ENCODE measurements around the gene OR2AE1. TPM values are rescaled to one million over a fixed set of nuclear protein-coding genes. Genes with fewer than 3 reads are reported as not detected.

OR2AE1 gene
- polyA plus RNA-seq, 4 donors: not detected

GRCh38 chr7:99860281-99861127 is 16.3 kb downstream of the OR2AE1 start:
- no peak for DNase-seq (ENCODE audit: low read depth in 4 of 4, low spot score in 3 of 4)

- no peak for DNase-seq (ENCODE audit: low read depth in 4 of 4, low spot score in 3 of 4)
Measured at GRCh38 chr7:99855236-99855635, 21.6 kb downstream of the OR2AE1 start.

DNA sequence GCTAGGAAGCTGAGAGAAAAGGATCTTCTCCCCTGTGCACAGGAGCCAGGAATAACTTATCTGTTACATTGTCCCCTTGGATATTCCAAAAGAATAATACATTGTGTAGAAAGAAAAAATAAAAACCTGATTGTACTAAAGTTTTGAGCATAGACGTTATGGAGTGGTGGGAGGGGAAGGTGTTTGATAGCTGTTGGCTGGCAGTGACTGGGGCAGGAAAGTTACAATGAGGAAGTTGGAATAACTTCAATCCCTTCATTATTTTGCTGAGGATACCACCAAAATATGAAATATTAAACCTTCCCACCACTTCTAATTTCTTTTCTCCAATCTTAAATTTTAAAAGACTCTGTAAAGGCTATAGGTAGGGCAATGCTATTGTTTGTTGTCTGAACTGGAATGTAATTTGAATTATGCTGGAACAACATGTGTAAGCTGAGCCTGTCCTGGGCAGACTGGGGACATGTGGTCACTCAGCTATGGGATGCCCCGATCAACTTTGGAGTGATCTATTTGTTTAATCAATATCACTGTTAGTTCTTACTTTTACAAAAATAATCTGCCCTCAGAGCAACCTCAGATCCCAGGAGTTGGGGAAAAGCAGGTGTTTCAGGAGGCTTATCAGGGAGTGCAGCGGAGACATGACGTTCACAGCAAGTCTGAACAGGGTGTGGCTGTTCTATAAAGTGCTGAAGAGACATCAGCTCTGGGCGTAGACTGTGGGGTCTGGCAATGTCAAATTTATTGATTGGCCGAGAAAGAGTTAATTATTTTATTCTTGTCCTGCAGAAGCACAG is 28.2 kb downstream of the OR2AE1 start:
- DNase-seq (ENCODE audit: low read depth in 4 of 4, low spot score in 3 of 4): no peak

GRCh38 chr7:99844328-99844727 is 32.5 kb downstream of the OR2AE1 start:
- DNase-seq (ENCODE audit: low read depth in 4 of 4, low spot score in 3 of 4): no peak

DNA sequence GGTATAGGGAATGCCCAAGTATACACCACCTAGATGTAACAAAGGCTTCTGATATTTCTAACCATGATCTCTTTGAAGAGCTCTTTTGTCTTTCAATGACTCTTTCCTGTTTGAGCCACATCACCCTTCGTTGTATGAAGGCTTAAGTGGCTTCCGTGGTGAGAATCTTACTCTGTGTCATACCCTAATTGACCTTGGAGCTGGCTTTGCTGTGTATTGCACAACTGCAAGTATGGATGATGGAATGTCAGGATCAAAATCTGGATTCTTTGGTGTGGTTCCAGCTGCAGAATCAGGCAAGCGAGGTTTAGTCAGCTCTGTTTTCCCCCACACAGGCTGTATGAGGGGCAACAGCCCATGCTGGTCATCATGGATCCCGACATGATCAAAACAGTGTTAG is 33.0 kb downstream of the OR2AE1 start:
- no peak for DNase-seq (ENCODE audit: low read depth in 4 of 4, low spot score in 3 of 4)

- no peak for DNase-seq (ENCODE audit: low read depth in 4 of 4, low spot score in 3 of 4)
Measured at GRCh38 chr7:99842926-99843325, 33.9 kb downstream of the OR2AE1 start.

DNA sequence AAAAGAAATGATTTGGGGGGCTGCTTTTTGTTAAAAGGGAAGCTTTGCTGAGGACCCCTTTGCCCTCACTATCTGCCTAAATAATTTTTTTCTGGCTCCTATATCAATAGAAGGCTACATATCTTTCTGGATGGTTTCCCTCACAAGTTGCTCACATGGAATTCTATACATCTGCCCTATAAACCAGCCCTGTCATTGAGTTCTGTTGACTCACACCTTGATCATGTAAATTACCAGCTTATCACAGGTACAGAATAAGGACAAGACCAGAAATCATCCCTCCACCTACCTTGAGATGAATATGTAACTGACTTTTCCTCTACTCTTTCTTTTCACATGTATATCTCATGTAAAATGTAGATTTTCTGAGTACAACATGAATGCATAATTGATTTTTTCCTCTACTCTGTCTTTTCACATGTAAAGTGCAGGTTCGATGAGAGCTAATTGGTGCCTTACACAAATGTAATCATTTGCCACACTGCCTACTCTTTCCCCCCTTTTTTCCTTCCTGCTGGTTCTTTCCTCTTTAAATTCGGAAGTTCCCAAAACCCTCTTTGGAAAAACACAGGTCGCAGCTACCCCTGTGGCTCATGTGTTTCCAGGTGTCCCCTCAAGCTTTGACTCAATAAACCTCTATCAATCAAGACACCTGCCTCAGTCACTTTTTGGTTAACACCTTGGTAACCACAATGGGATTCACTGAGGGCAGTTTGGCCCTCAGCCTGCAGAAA is 36.5 kb downstream of the OR2AE1 start:
- no peak for DNase-seq (ENCODE audit: low read depth in 4 of 4, low spot score in 3 of 4)

- DNase-seq (ENCODE audit: low read depth in 4 of 4, low spot score in 3 of 4): no peak
Measured at GRCh38 chr7:99839287-99840021, 37.4 kb downstream of the OR2AE1 start.

DNA sequence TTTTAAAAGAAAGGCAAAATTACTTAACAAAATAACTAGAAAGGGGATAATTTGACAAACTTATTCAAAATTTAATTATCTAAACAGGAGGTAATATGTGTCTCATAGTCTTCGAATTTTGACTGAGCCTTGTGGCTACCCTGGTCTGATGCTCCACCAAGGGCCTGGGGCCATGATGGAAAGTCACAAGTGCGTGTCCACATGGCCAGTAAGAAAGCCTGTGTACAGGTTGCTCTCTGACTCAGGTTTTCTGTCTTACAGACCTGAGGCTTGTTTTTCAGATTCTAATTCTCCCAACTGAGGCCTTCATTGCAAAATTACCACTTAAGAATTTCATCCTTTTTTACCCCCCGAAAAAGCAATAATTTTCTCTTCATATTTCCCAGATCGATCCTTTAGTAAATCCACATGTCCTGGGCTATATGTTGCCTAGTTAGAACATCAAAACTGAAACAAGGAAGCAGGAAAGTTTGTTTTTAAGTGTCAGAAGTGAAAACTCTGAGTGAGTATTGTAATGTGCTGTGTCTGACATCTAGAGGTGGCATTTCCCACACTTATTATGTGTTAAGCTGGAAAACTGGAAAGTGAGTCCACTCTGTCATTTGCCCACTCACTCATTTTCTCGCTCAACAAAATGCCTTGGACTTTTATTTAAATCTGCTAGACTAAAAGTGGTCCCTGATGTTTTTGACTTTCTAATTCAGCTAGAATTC is 39.0 kb downstream of the OR2AE1 start:
- DNase-seq (ENCODE audit: low read depth in 4 of 4, low spot score in 3 of 4): no peak

DNA sequence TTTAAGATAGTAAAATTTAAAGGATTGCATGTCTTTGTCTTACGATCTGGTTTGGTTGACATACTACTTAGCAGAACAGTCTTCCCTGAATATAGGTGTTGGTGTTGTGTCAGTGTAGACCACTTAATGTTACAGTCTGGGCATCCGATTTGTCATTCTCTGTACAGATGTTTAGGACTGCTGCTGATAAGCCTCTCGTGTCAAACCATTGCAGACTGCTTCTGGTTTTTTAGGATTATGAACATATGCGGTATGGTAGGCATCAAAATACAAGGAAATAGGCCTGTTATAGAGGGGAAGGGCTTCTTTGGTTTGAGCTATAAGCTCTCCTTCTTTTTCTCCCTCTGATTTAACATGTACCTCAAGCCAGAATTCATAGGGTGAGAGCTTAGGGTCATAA is 41.6 kb downstream of the OR2AE1 start:
- no peak for DNase-seq (ENCODE audit: low read depth in 4 of 4, low spot score in 3 of 4)

DNA sequence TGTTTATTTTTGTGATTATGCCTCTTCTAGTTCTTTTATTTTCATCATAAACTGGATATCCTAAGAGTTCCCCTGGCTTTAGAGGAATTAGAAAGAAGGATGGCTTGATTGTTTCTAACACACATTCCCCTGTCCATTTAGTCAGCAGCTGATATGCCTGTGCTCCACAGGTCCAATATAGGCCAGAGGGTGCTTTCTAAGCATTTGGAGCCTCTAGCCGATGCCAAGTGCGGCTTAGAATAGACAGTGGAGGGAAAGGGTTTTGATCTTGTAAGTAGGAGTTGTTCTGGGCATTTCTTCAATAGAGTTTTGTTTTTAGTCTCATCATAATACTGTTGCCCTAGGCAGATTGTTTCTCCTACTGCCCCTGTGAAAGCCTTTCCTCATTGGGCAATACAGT is 42.5 kb downstream of the OR2AE1 start:
- DNase-seq (ENCODE audit: low read depth in 4 of 4, low spot score in 3 of 4): no peak

- DNase-seq (ENCODE audit: low read depth in 4 of 4, low spot score in 3 of 4): no peak
Measured at GRCh38 chr7:99833289-99833877, 43.5 kb downstream of the OR2AE1 start.

GRCh38 chr7:99831595-99831994 is 45.2 kb downstream of the OR2AE1 start:
- no peak for DNase-seq (ENCODE audit: low read depth in 4 of 4, low spot score in 3 of 4)

DNA sequence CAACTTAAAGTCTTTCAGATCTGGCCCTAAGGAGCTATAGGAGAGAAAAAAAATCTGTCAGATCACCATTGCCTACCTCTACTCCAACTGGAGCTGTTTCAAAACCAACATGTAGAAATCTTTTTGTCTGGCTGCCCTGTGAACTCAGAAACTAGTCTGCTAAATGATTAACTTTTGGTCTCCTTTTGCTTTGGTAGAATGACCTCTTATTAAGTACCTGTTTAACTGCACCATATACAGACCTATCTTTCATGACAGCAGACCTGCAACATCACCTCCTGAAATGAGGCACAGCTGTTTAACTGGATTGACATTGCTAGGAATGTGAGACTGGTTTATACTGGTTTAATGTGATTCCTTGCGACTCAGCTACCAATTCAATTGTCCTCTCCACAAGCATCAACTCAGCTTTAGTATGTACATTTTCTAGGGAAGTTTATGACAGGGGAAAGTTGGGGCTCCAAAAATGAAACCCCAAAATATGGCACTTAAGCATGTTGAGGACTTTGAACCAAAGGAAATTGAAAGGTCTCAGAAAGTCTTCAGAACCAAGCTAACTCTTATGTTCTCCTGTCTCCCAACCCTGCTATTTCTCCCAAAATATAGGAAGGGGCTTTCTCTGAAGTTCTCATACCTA is 47.2 kb downstream of the OR2AE1 start:
- DNase-seq (ENCODE audit: low read depth in 4 of 4, low spot score in 3 of 4): peak in 2 of 4 donors; percentile 5 to 7

- DNase-seq (ENCODE audit: low read depth in 4 of 4, low spot score in 3 of 4): no peak
Measured at GRCh38 chr7:99828811-99829210, 48.0 kb downstream of the OR2AE1 start.

DNA sequence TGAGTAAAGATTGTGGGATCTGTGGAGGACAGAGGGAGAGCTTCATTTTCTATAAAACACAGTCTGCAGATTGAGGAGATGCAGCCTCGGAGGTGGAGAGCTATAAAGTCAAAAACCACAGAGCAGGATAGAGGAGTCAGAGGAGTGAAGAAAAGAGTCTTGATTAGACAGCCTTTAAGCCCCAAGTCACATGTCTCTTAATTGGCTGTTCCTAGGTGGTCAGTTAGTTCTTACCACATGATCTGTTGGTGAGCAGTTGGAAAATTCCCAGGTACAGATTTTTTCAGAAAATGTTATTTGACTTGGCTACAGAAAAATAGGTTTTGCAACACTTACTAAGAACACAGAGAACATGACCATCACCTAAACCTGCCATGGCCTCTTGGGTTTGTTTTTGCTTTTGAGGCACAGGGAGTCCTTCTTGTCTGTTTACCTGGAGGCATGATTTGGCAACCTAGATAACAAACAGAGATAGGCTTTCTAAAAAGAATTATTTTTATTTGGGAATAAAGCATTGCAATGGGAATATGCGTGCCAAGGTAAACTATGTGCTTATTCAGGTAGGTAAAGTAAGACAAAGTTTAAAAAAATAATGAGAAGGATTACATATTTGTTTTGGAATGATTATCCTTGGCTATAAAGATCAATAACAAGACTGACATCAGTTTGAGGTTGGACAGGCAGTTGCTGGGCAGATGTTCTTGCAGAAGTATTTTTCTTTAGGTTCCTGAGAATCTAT is 49.6 kb downstream of the OR2AE1 start:
- DNase-seq (ENCODE audit: low read depth in 4 of 4, low spot score in 3 of 4): no peak

Measured in left renal pelvis (tissue), 4 donors.